ENCODE results near the gene FERMT3. TPM values are rescaled to one million over a fixed set of nuclear protein-coding genes. Genes with fewer than 3 reads are reported as not detected.

The FERMT3 gene
- total and polyA plus RNA-seq, 2 of the 8 experiments (the other 6 are each of a cell fraction or from before 2014, with no cell fraction given) = 1.4 to 3.7 TPM

GRCh38 chr11:64249038-64249437 lies 42.5 kb downstream of the FERMT3 start (continued):
- TF ChIP-seq RFX5 (IDR thresholded peaks at IDR 0.05; ENCODE audit: borderline replicate concordance, low read depth, low read length) = no peak

All from H1 (cell line).